DMS153 treated with DMSO at 0.1 percent for 48 hours (cell line): ENCODE measurements around the gene MRPL51.
"Not testable (repeated sequence)": the region's sequence is repeated elsewhere in the genome, so short reads cannot be mapped to it uniquely, and the experiment has no call there.

ENCODE experiments used
- DNase-seq: peaks from one replicate; lab custom pipeline; 2025; ENCODE audit not compliant: unreplicated experiment; lab: John Stamatoyannopoulos, UW

MRPL51 gene

GRCh38 chr12:6489449-6489848 lies 3.6 kb downstream of the MRPL51 start:
- no peak for DNase-seq

GRCh38 chr12:6488240-6488639 lies 4.8 kb downstream of the MRPL51 start:
- DNase-seq: no peak

GRCh38 chr12:6478416-6478815 lies 14.6 kb downstream of the MRPL51 start:
- DNase-seq: no peak

GRCh38 chr12:6477601-6478377 lies 15.3 kb downstream of the MRPL51 start:
- not testable (repeated sequence) for DNase-seq

GRCh38 chr12:6476489-6476888 lies 16.6 kb downstream of the MRPL51 start:
- DNase-seq: no peak

GRCh38 chr12:6475233-6475975 lies 17.7 kb downstream of the MRPL51 start:
- DNase-seq: not testable (repeated sequence)

GRCh38 chr12:6472491-6472890 lies 20.6 kb downstream of the MRPL51 start:
- DNase-seq: no peak

GRCh38 chr12:6471989-6472360 lies 21.1 kb downstream of the MRPL51 start:
- no peak for DNase-seq

GRCh38 chr12:6470375-6471163 lies 22.5 kb downstream of the MRPL51 start, which contains the start of gene VAMP1:
Gene VAMP1 (minus strand): TSS chr12:6470677. CDS start chr12:6470531, 146 bp downstream.
- peak; percentile 99 for DNase-seq

GRCh38 chr12:6469609-6470374 lies 23.3 kb downstream of the MRPL51 start:
- no peak for DNase-seq

GRCh38 chr12:6469092-6469491 lies 24.0 kb downstream of the MRPL51 start:
- no peak for DNase-seq

- no peak for DNase-seq
These were observed 24.8 kb downstream of the MRPL51 start for GRCh38 chr12:6468283-6468575.

GRCh38 chr12:6467571-6468282 lies 25.3 kb downstream of the MRPL51 start:
- DNase-seq: not testable (repeated sequence)

- not testable (repeated sequence) for DNase-seq
These were observed 26.3 kb downstream of the MRPL51 start for GRCh38 chr12:6466751-6467150.

- no peak for DNase-seq
These were observed 26.9 kb downstream of the MRPL51 start for GRCh38 chr12:6466184-6466573.

GRCh38 chr12:6465467-6466183 lies 27.4 kb downstream of the MRPL51 start:
- peak; percentile 56 for DNase-seq

- no peak for DNase-seq
These were observed 28.5 kb downstream of the MRPL51 start for GRCh38 chr12:6464531-6464930.

GRCh38 chr12:6463858-6464257 lies 29.2 kb downstream of the MRPL51 start:
- no peak for DNase-seq

- DNase-seq: no peak
These were observed 29.8 kb downstream of the MRPL51 start for GRCh38 chr12:6463216-6463615.
